Measurements from ENCODE around the gene CPA2. TPM values are rescaled to one million over a fixed set of nuclear protein-coding genes. Genes with fewer than 3 reads are reported as not detected.
A peak's percentile ranks its signal among the peaks of the same experiment; 100 is the strongest.

Gene CPA2
- total RNA-seq, 3 donors from 2014 or later: 0.22 to 2.6 (median 2.1) TPM

- DNase-seq (no peak), ATAC-seq (no peak)
- Histone ChIP-seq H3K36me3 (ENCODE audit: low read depth) (no peaks in the 10 kb centered on the region), H3K4me3 (no peak overlapping the region), H3K4me1 (ENCODE audit: low read depth) (no peaks in the 10 kb centered on the region), H3K9me3 (no peaks in the 10 kb centered on the region)
- no peak for TF ChIP-seq CTCF (IDR thresholded peaks at IDR 0.05)
- intact Hi-C loops (cut with DNase I, micrococcal nuclease): no loop called here
These were observed 14.6 kb downstream of the CPA2 start for GRCh38 chr7:130281260-130281659.

GRCh38 chr7:130286881-130287280 lies 20.2 kb downstream of the CPA2 start:
- Histone ChIP-seq H3K9me3 (no peaks in the 10 kb centered on the region), H3K4me3 (no peak overlapping the region), H3K36me3 (ENCODE audit: low read depth) (no peaks in the 10 kb centered on the region), H3K4me1 (ENCODE audit: low read depth) (no peaks in the 10 kb centered on the region)
- DNase-seq: no peak
- intact Hi-C loops (cut with DNase I, micrococcal nuclease): no loop called here
- ATAC-seq: peak; percentile 29
- TF ChIP-seq CTCF (IDR thresholded peaks at IDR 0.05): no peak

- intact Hi-C loops (cut with DNase I, micrococcal nuclease): no loop called here
- ATAC-seq: no peak
These were observed 21.5 kb downstream of the CPA2 start for GRCh38 chr7:130288168-130288567.

GRCh38 chr7:130288829-130289228 lies 22.2 kb downstream of the CPA2 start:
- no peak overlapping the region for H3K4me3 ChIP-seq
- no peak for ATAC-seq
- no peak for DNase-seq
- intact Hi-C loops (cut with DNase I, micrococcal nuclease): no loop called here
- H3K4me1 ChIP-seq (ENCODE audit: low read depth): no peaks in the 10 kb centered on the region
- TF ChIP-seq CTCF (IDR thresholded peaks at IDR 0.05): no peak
- no peaks in the 10 kb centered on the region for H3K36me3 ChIP-seq (ENCODE audit: low read depth)
- no peaks in the 10 kb centered on the region for H3K9me3 ChIP-seq

More at GRCh38 chr7:130288168-130288567, 21.5 kb downstream of the CPA2 start:
- no peak for DNase-seq
- Histone ChIP-seq H3K4me1 (ENCODE audit: low read depth) (no peaks in the 10 kb centered on the region), H3K9me3 (no peaks in the 10 kb centered on the region), H3K36me3 (ENCODE audit: low read depth) (no peaks in the 10 kb centered on the region), H3K4me3 (no peak overlapping the region)
- no peak for TF ChIP-seq CTCF (IDR thresholded peaks at IDR 0.05)

GRCh38 chr7:130289478-130289877 lies 22.8 kb downstream of the CPA2 start:
- TF ChIP-seq CTCF (IDR thresholded peaks at IDR 0.05): no peak
- no peaks in the 10 kb centered on the region for H3K9me3 ChIP-seq
- no peak overlapping the region for H3K4me3 ChIP-seq
- DNase-seq: no peak
- no peak for ATAC-seq
- H3K36me3 ChIP-seq (ENCODE audit: low read depth): no peaks in the 10 kb centered on the region
- H3K4me1 ChIP-seq (ENCODE audit: low read depth): no peaks in the 10 kb centered on the region
- intact Hi-C loops (cut with DNase I, micrococcal nuclease): no loop called here

GRCh38 chr7:130290745-130291144 lies 24.1 kb downstream of the CPA2 start:
- intact Hi-C loops (cut with DNase I, micrococcal nuclease): no loop called here
- ATAC-seq (no peak), DNase-seq (no peak)
- Histone ChIP-seq H3K36me3 (ENCODE audit: low read depth) (no peaks in the 10 kb centered on the region), H3K9me3 (no peaks in the 10 kb centered on the region), H3K4me3 (no peak overlapping the region), H3K4me1 (ENCODE audit: low read depth) (no peaks in the 10 kb centered on the region)
- no peak for TF ChIP-seq CTCF (IDR thresholded peaks at IDR 0.05)
